ENCODE data around the gene CATSPERE.
"Not testable (repeated sequence)": the region's sequence is repeated elsewhere in the genome, so short reads cannot be mapped to it uniquely, and the experiment has no call there.

GRCh38 chr1:244562877-244563276 is 101.8 kb downstream of the CATSPERE start:
- not testable (repeated sequence) for TF ChIP-seq ZNF70 (CRISPR knock-in tag; IDR thresholded peaks at IDR 0.05); TCF4 (CRISPR knock-in tag; IDR thresholded peaks at IDR 0.05; ENCODE audit: borderline replicate concordance); ZC3H10 (CRISPR knock-in tag; IDR thresholded peaks at IDR 0.05); ZNF565 (CRISPR knock-in tag; conservative IDR thresholded peaks at IDR 0.05; ENCODE audit: low read depth); SNAI2 (CRISPR knock-in tag; IDR thresholded peaks at IDR 0.05); ARNTL (CRISPR knock-in tag; IDR thresholded peaks at IDR 0.05; ENCODE audit: borderline replicate concordance, low read depth); ZFP3 (CRISPR knock-in tag; IDR thresholded peaks at IDR 0.05)
- TF ChIP-seq, protein P1, sequence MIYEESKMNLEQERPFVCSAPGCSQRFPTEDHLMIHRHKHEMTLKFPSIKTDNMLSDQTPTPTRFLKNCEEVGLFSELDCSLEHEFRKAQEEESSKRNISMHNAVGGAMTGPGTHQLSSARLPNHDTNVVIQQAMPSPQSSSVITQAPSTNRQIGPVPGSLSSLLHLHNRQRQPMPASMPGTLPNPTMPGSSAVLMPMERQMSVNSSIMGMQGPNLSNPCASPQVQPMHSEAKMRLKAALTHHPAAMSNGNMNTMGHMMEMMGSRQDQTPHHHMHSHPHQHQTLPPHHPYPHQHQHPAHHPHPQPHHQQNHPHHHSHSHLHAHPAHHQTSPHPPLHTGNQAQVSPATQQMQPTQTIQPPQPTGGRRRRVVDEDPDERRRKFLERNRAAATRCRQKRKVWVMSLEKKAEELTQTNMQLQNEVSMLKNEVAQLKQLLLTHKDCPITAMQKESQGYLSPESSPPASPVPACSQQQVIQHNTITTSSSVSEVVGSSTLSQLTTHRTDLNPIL (CRISPR knock-in tag; IDR thresholded peaks at IDR 0.05; ENCODE audit: low read depth) = not testable (repeated sequence)

Data from SK-N-SH treated with all-trans-retinoic acid at 6 μM for 48 hours (cell line).